Brain microvascular endothelial cell (primary cell): Measurements from ENCODE around the gene SUSD6.

Experiments
- DNase-seq: peaks from one replicate; pipeline ENCODE4 v3.0.0-alpha.2; 2020
- H3K27ac ChIP-seq: fragments of 250-450 bp; sonication (Bioruptor Pico); 2 replicates; pipeline ENCODE4 v1.5.1; 2020; ENCODE audit warnings: mild to moderate bottlenecking, moderate library complexity
- H3K27me3 ChIP-seq: fragments of 250-450 bp; sonication (Bioruptor Pico); replicated peaks from 2 replicates; pipeline ENCODE4 v1.5.1; 2020; ENCODE audit warnings: mild to moderate bottlenecking
- H3K36me3 ChIP-seq: fragments of 250-450 bp; sonication (Bioruptor Pico); replicated peaks from 2 replicates; pipeline ENCODE4 v1.5.1; 2020; ENCODE audit warnings: mild to moderate bottlenecking
- H3K4me3 ChIP-seq: 2 replicates; pipeline ENCODE4 v1.5.1; 2011; ENCODE audit warnings: low read depth, mild to moderate bottlenecking, control low read depth, low read length, moderate library complexity
- CTCF ChIP-seq: IDR thresholded peaks from 2 replicates; pipeline ENCODE4 v1.5.1; 2011; ENCODE audit warnings: low read depth, mild to moderate bottlenecking, moderate library complexity, low read length, control low read depth, inconsistent platforms; ENCODE audit errors: missing control alignments
- in situ Hi-C: cut with HindIII; loops from 2 replicates; pipeline ENCODE4 v1.10.0; 2017; ENCODE audit warnings: low sequenced_read_pairs, low pct_ligation_motif_present

SUSD6 gene

GRCh38 chr14:69673578-69674305 is 62.3 kb downstream of the SUSD6 start:
- no peak for TF ChIP-seq CTCF
- in situ Hi-C loops: no loop called here
- Histone ChIP-seq H3K27me3 (no peaks in the 10 kb centered on the region), H3K4me3 (no peak overlapping the region), H3K36me3 (no peaks in the 10 kb centered on the region), H3K27ac (no peak overlapping the region)
- DNase-seq: no peak

GRCh38 chr14:69674546-69675244 is 63.3 kb downstream of the SUSD6 start:
- no peak for TF ChIP-seq CTCF
- in situ Hi-C loops: no loop called here
- Histone ChIP-seq H3K4me3 (no peak overlapping the region), H3K27ac (no peak overlapping the region), H3K27me3 (no peaks in the 10 kb centered on the region), H3K36me3 (no peaks in the 10 kb centered on the region)
- DNase-seq: no peak

- Histone ChIP-seq H3K27me3 (no peaks in the 10 kb centered on the region), H3K4me3 (no peak overlapping the region), H3K27ac (no peak overlapping the region), H3K36me3 (no peaks in the 10 kb centered on the region)
- in situ Hi-C loops: no loop called here
- DNase-seq: no peak
- no peak for TF ChIP-seq CTCF
Measured at GRCh38 chr14:69675245-69675583, 63.8 kb downstream of the SUSD6 start.

GRCh38 chr14:69675877-69676416 is 64.6 kb downstream of the SUSD6 start:
- Histone ChIP-seq H3K36me3 (no peaks in the 10 kb centered on the region), H3K4me3 (no peak overlapping the region), H3K27me3 (no peaks in the 10 kb centered on the region), H3K27ac (no peak overlapping the region)
- no peak for TF ChIP-seq CTCF
- in situ Hi-C loops: no loop called here
- no peak for DNase-seq

- Histone ChIP-seq H3K27ac (no peak overlapping the region), H3K27me3 (no peaks in the 10 kb centered on the region), H3K4me3 (no peak overlapping the region), H3K36me3 (no peaks in the 10 kb centered on the region)
- DNase-seq: no peak
- in situ Hi-C loops: no loop called here
- TF ChIP-seq CTCF: no peak
Measured at GRCh38 chr14:69676723-69677122, 65.3 kb downstream of the SUSD6 start.
